ENCODE measurements around the gene ZFAND3.

ZFAND3 gene

DNA sequence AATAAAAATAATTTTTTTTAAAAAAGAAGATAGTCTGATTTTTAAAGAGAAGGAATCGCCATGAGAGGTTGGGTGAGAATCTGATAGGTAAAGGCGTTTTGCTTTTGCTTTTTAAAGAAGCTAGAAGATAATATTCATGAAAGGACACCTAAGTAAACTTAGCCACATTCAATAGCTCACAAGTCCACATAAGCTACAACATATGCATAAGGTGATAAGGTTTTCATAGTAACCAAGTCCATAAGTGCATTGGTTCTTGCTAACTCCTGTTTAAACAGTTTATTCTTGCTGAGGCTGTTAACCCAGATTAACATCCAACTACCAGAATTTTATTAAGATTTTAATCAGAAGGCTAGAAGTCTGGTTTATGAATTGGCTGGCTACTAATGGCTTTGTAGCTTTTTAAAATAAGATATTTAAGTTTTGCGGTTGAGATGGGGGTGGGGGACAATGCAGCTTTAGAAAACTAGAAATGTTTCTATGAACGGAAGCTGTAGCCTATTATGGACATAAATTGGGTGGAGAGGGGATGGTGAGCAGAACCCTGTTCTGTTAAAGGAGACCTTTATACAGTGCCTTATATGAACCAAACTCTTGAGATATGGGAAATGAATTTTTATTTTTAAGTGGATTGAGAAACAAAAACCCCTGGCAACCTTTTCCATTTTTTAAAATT lies 235.1 kb downstream of the ZFAND3 start:
- no peak for DNase-seq

- DNase-seq, result no peak
Observed at GRCh38 chr6:38055203-38055589, 235.7 kb downstream of the ZFAND3 start.

DNA sequence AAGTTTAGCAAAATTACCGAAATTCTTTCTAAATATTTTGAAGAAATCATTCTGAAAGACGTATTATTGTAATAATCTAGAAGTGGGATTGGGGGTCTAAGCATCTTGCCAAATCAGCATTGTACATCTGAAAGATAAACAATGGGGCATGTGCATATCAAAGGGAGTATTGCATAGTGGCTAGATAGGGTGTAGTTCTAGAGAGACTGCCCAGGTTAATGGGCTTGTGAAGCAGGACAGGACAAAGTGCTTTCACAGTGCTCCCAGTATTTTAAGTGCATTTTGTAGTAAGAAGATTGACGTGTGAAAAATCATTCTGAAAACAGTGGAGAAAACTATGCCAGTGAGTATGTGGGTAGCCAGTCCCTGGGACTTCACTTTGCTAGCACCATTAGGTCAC lies 236.8 kb downstream of the ZFAND3 start:
- no peak for DNase-seq

DNA sequence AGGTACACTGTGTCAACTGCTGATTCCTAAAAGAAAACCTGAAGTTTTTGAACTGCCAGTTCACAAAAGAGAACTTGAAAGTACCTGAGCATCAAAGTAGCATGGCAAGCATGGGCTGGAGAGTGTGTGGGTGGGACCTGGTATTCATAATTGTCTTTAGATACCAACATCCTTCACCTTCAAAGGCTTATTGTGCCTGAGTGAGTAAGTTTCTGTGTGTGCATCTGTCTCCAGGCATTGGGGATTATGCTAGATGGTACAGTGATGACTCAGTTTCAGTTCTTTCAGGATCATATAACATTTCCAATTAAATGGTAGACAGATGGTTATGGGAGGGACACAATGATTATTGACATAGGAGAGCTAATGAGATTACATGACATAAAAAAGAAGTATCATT lies 238.5 kb downstream of the ZFAND3 start:
- DNase-seq, result no peak

GRCh38 chr6:38062066-38062465 lies 242.5 kb downstream of the ZFAND3 start:
- no peak for DNase-seq

DNA sequence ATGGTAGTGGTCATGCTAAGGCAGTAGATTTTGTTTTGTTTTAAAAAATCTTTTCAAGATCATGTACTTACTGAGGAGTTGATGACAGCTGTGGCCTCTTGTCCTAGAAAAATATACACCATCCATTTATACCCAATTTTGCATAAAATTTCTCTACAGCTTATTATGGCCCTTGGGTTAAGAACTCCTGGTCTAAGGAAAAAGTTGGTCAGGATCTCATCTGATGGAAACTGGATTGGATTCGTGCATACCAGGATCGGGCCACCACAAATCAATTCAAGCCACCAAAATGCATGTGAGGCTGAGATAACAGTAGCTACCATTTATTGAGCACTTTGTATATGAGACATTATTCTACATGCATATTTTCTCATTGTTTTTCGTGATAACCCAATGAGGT lies 244.4 kb downstream of the ZFAND3 start:
- DNase-seq, result no peak

GRCh38 chr6:38064431-38064830 lies 244.9 kb downstream of the ZFAND3 start:
- no peak for DNase-seq

DNA sequence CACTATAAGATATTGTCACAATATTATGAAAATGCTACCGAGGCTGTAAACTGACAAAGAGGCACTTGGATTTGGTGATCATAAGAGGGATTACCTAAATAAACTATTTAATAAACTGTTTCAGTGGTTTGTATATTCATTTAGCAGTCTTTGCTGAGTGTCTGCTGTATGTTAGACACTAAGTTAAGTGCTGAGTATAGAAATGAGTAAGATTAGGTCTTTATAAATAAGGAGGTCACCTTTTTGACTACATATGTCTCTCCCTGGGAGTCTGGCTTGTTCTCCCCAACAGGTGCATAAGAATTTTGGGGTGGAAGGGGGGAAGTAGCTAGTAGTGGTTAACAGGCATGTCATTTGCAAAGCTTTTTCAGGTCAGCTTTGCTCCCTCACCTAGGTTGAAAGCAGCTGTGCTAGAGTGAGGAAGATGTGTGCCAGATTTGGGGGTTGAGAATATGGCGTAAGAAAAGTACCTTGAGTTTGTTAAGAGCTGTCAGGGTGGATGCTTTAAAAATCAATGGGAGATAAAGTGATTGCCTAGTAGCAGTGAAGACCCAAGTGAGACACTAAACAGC lies 246.3 kb downstream of the ZFAND3 start:
- DNase-seq, result no peak

GRCh38 chr6:38067263-38067980 lies 247.9 kb downstream of the ZFAND3 start:
- peak; percentile 15 for DNase-seq

- no peak for DNase-seq
Observed at GRCh38 chr6:38068854-38069590, 249.5 kb downstream of the ZFAND3 start.

GRCh38 chr6:38077488-38078030 lies 258.0 kb downstream of the ZFAND3 start:
- DNase-seq, result no peak

DNA sequence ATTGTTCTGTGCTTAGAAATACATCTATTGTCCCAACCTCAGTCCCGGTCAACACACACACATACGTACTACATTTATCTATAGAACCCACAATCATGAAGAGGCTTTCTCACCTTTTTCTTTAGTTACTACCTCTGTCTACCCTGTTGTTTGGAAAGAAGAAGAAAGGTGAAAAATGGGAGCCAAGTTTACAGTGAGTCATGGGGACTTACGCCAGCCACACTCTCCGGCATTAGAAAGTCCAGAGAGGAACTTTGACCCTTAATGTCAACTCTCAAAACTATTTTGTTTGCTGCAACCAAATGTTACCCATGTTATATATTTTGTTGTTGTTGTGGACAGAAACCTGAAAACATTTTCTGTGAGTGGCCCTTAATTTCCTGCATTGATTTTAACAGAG lies 259.1 kb downstream of the ZFAND3 start:
- no peak for DNase-seq

GRCh38 chr6:38079107-38079506 lies 259.6 kb downstream of the ZFAND3 start:
- DNase-seq, result no peak

DNA sequence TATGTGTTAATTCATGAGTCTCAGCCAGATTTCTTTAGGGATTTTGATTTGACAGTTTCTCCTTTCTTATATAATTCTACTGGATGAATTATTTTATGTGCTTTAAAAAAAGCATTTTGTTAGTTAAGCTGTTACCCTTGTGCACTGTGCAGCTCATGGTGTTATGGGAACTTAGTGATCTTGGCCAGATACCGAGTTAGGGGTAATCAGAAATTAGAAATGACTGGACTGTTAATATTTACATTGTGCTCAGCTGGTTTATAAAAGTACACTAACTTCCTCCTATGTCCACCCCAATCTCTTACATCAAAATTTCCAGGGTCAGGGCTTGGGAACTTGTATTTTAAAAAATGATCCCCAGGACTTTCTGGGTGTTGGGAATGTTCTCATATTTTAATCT lies 260.0 kb downstream of the ZFAND3 start:
- DNase-seq, result no peak

DNA sequence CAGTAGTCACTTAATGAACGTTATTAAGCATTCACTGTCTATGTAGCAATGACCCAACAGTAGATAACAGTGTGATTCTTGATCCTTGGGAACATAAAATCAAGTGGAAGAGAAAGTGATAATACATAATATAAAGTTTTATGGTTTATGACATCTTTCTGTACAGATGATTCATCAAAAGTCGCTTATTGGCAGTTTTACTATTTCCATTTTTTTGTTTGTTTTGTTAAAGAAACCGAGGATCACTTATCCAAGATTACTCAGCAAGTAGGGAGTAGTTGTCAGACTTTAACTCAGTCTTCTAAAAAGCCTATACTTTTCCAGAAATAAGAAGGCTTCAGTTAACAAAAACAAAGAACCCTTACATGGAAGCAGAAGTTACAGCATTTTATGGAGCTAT lies 260.8 kb downstream of the ZFAND3 start:
- no peak for DNase-seq

DNA sequence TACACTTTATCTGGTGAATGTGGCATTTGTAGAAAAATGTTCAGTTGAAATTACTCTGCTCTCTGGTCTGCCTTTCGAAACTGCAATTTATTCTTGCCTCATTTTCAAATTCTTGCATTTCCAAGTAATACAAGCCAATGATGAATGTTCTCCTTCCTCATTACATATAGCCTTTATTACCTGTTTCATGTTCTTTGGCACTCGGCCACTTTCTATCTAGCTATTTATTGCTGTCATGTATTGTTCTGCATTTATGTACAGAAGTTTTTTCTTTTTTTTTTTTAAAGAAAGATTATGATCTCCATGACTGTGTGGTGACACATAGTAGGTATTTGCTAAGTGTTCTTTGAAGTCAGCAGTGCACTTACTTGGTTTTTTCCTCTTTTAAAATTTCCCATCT lies 261.4 kb downstream of the ZFAND3 start:
- DNase-seq, result no peak

DNA sequence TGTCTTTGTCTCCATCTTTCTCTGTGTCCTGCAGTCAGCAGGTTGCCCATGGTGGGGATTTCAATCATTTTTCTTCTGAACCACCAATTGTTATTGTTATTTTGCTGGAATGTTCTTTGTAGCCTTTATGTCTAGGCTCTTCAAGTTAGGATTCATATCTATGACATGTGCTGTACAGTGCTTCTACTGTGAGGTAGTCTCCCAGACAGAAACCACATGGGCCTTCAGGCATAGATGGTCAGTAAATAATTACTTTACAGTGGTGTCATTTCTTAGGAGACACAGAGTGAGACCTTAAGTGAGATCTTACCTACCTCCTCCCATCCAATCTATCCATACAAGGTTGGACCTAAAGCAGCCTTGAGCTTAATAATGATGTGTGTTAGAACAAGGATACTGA lies 265.5 kb downstream of the ZFAND3 start:
- DNase-seq, result no peak

- DNase-seq, result no peak
Observed at GRCh38 chr6:38086346-38086745, 266.8 kb downstream of the ZFAND3 start.

DNA sequence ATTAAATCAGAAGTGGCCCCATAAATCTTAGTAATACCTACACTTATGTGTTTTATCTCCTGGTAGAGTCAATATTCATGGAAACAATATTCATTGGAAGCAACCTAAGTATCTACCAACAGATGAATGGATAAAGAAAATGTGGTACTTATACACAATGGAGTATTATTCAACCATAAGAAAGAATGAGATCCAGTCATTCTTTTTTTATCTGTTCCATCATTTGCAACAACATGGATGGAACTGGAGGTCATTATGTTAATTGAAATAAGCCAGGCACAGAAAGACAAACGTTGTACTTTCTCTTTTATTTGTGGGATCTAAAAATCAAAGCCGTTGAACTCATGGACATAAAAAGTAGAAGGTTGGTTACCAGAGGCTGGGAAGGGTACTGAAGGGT lies 268.5 kb downstream of the ZFAND3 start:
- DNase-seq, result no peak

DNA sequence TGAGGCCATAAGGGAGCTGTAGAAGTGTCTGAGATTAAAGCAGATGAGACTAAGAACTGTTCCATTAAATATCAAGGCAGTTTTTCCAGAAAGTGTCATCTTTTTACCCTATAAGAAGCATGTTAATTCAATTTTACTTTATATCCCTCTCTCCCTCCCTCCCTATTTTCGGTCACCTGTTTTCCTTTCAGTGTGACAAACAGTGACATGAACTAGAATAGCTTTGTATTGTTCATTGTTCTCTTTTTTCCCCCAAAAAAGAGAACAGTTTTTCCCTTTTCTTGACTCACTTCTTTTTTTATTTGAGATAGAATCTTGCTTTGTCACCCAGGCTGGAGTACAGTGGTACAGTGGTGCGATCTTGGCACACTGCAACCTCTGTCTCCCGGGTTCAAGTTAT lies 269.3 kb downstream of the ZFAND3 start:
- DNase-seq, result no peak

GRCh38 chr6:38091613-38092012 lies 272.1 kb downstream of the ZFAND3 start:
- no peak for DNase-seq

DNA sequence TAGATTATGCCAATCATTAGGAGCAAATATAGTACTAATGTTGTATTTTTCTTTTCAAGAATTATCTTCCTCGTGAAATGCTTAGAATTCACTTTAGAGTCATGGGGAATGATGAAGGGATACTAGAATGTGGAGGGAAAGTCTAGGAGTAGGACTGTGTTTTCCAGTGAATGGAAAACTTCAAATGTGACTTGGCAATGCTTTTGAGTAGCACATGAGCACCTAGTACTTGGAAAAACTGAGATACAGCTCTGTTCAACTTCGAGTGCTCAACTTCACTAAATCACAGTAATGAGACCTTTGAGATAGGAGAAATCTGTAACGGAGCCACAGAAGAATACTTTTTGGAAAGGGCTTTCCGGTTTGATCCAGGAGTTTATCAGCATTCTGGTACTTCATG lies 272.9 kb downstream of the ZFAND3 start:
- DNase-seq, result no peak

GRCh38 chr6:38092964-38093363 lies 273.4 kb downstream of the ZFAND3 start:
- DNase-seq, result no peak

DNA sequence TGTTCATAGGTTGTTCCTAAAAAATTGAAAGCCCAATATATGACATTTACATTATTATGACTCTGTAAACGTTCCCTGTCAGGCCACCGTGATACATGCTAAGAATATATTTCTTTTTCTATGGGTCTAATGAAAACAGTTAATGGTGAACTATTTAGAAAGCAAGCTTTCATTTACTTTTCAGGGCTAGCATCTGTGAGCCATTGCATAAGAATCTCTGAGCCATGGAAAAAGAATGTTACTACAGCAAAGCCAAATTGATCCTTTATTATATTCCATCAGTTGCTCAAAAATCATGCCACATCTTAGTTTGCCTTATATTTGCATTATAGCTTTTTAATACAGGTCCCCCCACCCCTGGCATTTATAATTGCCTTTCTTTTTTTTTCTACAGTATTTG lies 275.5 kb downstream of the ZFAND3 start:
- no peak for DNase-seq
